B cell (primary cell): ENCODE data around the gene LRRC66. TPM values are rescaled to one million over a fixed set of nuclear protein-coding genes. Genes with fewer than 3 reads are reported as not detected.

Experiments
- ATAC-seq: fragments of 200-7000 bp; cut with Tn5 transposase; one replicate; pipeline ENCODE4 v1.10.0; 2021; ENCODE audit warnings: low read depth, mild to moderate bottlenecking, moderate number of reproducible peaks, moderate library complexity
- CTCF ChIA-PET: fragments of 350-600 bp; sonication (Branson Sonifier 250); formaldehyde crosslinking; loops from one replicate; lab custom pipeline; 2021; ENCODE audit warnings: antibody characterized with exemption, inconsistent platforms; lab: Charles Lee
- POLR2A ChIA-PET: fragments of 350-600 bp; sonication (Branson Sonifier 250); formaldehyde crosslinking; loops from one replicate; lab custom pipeline; 2021; ENCODE audit warnings: antibody characterized with exemption; lab: Charles Lee
- DNase-seq: peaks from one replicate; pipeline ENCODE4 v3.0.0; 2013
- H2AFZ ChIP-seq: 2 replicates; pipeline ENCODE4 v1.6.1; 2012; ENCODE audit warnings: mild to moderate bottlenecking, low read depth, low read length; ENCODE audit not compliant: insufficient read depth, poor library complexity, severe bottlenecking
- H3K27ac ChIP-seq, 2 donors: 1 replicate in 1 of 2; 2 replicates in 1 of 2; pipeline ENCODE4 v1.5.1; 2012 to 2013; ENCODE audit warnings: low read length in 2 of 2, mild to moderate bottlenecking in 2 of 2, moderate library complexity in 1 of 2
- H3K27me3 ChIP-seq, 4 experiments: fragments of 200-600 bp in 1 of 4; sonication (generic) in 1 of 4; replicated peaks in 1 of 4; 1 replicate in 2 of 4; 2 replicates in 2 of 4; pipeline versions ENCODE4 v1.6.1 to v1.7.0; 2013 to 2016; ENCODE audit warnings: low read length in 3 of 4, mild to moderate bottlenecking in 2 of 4, mixed read lengths in 1 of 4, moderate library complexity in 1 of 4; ENCODE audit not compliant: insufficient read depth in 4 of 4, control insufficient read depth in 3 of 4; ENCODE audit errors: control extremely low read depth in 1 of 4
- H3K36me3 ChIP-seq, 2 experiments: replicated peaks in 1 of 2; 1 replicate in 1 of 2; 2 replicates in 1 of 2; pipeline versions ENCODE4 v1.6.1 to v1.7.1; 2013; ENCODE audit warnings: low read length in 1 of 2; ENCODE audit not compliant: insufficient read depth in 2 of 2, control insufficient read depth in 1 of 2; ENCODE audit errors: control extremely low read depth in 1 of 2, extremely low read depth in 1 of 2
- H3K4me1 ChIP-seq, 2 donors: fragments of 200-600 bp in 1 of 2; sonication (generic) in 1 of 2; 1 replicate in 1 of 2; 2 replicates in 1 of 2; pipeline versions ENCODE4 v1.5.1 to v1.6.1; 2013 to 2017; ENCODE audit warnings: low read length in 2 of 2; ENCODE audit not compliant: control insufficient read depth in 2 of 2, insufficient read depth in 2 of 2
- H3K4me2 ChIP-seq: replicated peaks from 2 replicates; pipeline ENCODE3; 2012; ENCODE audit warnings: mild to moderate bottlenecking, low read depth, low read length; ENCODE audit not compliant: poor library complexity, severe bottlenecking
- H3K4me3 ChIP-seq, 5 experiments: fragments of 200-600 bp in 1 of 5; sonication (generic) in 1 of 5; 1 replicate in 3 of 5; 2 replicates in 2 of 5; pipeline versions ENCODE4 v1.5.1 to v1.7.0; 2011 to 2016; ENCODE audit warnings: low read length in 4 of 5, mild to moderate bottlenecking in 4 of 5, low read depth in 2 of 5, control low read depth in 1 of 5, moderate library complexity in 1 of 5; ENCODE audit not compliant: insufficient read depth in 1 of 5; ENCODE audit errors: control extremely low read depth in 1 of 5, extremely low read depth in 1 of 5
- H3K79me2 ChIP-seq: fragments of 200-600 bp; sonication (generic); one replicate; pipeline ENCODE4 v1.6.0; 2016; ENCODE audit warnings: low read length; ENCODE audit not compliant: control insufficient read depth, insufficient read depth
- H3K9ac ChIP-seq: fragments of 200-600 bp; sonication (generic); 2 replicates; pipeline ENCODE4 v1.6.1; 2017; ENCODE audit warnings: mild to moderate bottlenecking, low read length, moderate library complexity
- H3K9me3 ChIP-seq, 3 donors: one replicate each; pipeline versions ENCODE4 v1.6.1 to v1.7.1; 2013; ENCODE audit warnings: low read length in 2 of 3; ENCODE audit not compliant: control insufficient read depth in 2 of 3, insufficient read depth in 1 of 3; ENCODE audit errors: control extremely low read depth in 1 of 3
- H4K20me1 ChIP-seq: 2 replicates; pipeline ENCODE4 v1.6.0; 2012; ENCODE audit warnings: mild to moderate bottlenecking, low read length; ENCODE audit not compliant: insufficient read depth, control insufficient read depth, poor library complexity, severe bottlenecking
- H3K27ac Mint-ChIP-seq: one replicate; pipeline ENCODE4 v1.8.0; 2021; ENCODE audit warnings: mixed read lengths
- H3K27me3 Mint-ChIP-seq: one replicate; pipeline ENCODE4 v1.8.0; 2021; ENCODE audit warnings: mixed read lengths
- H3K4me1 Mint-ChIP-seq: one replicate; pipeline ENCODE4 v1.8.0; 2021; ENCODE audit warnings: mixed read lengths
- H3K4me3 Mint-ChIP-seq: one replicate; pipeline ENCODE4 v1.8.0; 2021; ENCODE audit warnings: mixed read lengths
- H3K9me3 Mint-ChIP-seq: one replicate; pipeline ENCODE4 v1.8.0; 2022; ENCODE audit warnings: mixed read lengths; ENCODE audit not compliant: insufficient read depth
- CTCF ChIP-seq: fragments of 200-600 bp; IDR thresholded peaks from one replicate; pipeline ENCODE4 v1.8.0; 2022; ENCODE audit warnings: antibody characterized with exemption, mild to moderate bottlenecking
- EZH2 ChIP-seq: IDR thresholded peaks from 2 replicates; pipeline ENCODE4 v1.6.1; 2012; ENCODE audit warnings: borderline replicate concordance, low read depth, mild to moderate bottlenecking, moderate library complexity, low read length; ENCODE audit not compliant: insufficient read depth, poor library complexity, severe bottlenecking
- WGBS: methylation state at CpG from one replicate; pipeline ENCODE4 v1.1.5; 2013; ENCODE audit warnings: missing lambda C conversion rate; ENCODE audit not compliant: insufficient coverage; 5-methylcytosine and 5-hydroxymethylcytosine counted together
- intact Hi-C: fragments of 100-400 bp; cut with micrococcal nuclease; formaldehyde crosslinking; loops from one replicate; pipeline ENCODE4 v1.10.0; 2022
- polyA plus RNA-seq: library from polyadenylated mRNA; depleted of rRNA; stranded (reverse); fragments of >200 nt; gene quantifications from 2 replicates; pipeline ENCODE4 v1.2.3, GENCODE V29; 2012
- total RNA-seq, 2 donors: library from RNA; stranded (reverse); fragments of 120-200 nt in 1 of 2; gene quantifications; 1 replicate in 1 of 2; 2 replicates in 1 of 2; pipeline versions ENCODE4 v1.2.3 to v1.2.4, GENCODE V29; 2013 to 2022

Gene LRRC66
- total and polyA plus RNA-seq, 2 donors (not counting 1 experiment from before 2014, with no cell fraction given): 0.37 to 0.44 TPM

DNA sequence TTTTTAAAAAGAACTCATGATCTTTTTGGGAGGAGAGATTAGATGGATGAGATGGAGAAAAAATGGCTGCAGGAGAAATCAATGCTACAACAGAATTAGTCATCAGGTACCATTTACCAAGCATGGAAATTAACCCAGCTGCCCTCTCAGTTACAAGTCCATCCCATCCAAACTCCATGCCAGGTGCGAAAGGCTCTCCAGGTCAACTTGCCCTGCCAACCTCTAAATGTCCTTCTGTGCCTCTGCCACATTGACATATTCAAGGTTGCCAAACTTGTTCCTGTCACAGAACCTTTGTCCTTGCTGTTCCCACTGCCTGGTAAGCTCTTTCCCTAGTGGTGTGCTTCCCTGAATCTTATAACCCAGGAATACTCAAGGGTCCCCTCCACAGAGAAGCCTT lies 38.1 kb upstream of the LRRC66 start:
- Histone ChIP-seq H3K9ac (no peak overlapping the region), H3K27me3 (peaks cover 0 to 20% (median 11%) of the 10 kb centered on the region in 4 experiments), H4K20me1 (no peaks in the 10 kb centered on the region), H3K4me3 (no peak overlapping the region), H3K4me2 (no peak overlapping the region), H3K79me2 (no peaks in the 10 kb centered on the region), H3K4me1 (no peaks in the 10 kb centered on the region), H3K36me3 (no peaks in the 10 kb centered on the region), H2AFZ (no peak overlapping the region), H3K27ac (no peak overlapping the region), H3K9me3 (no peaks in the 10 kb centered on the region)
- no peak for ATAC-seq
- intact Hi-C loops: no loop called here
- no peaks in the 10 kb centered on the region for H3K9me3 Mint-ChIP-seq
- peaks cover 4% of the 10 kb centered on the region for H3K4me1 Mint-ChIP-seq
- TF ChIP-seq EZH2 (no peak), CTCF (no peak)
- DNase-seq: no peak
- CTCF ChIA-PET: no interaction called here
- WGBS: 82% methylated on average over 1 of the region's 1 CpG
- H3K27me3 Mint-ChIP-seq: peaks cover 14% of the 10 kb centered on the region
- H3K27ac Mint-ChIP-seq: no peak overlapping the region
- POLR2A ChIA-PET: no interaction called here
- no peak overlapping the region for H3K4me3 Mint-ChIP-seq

- ATAC-seq (no peak), DNase-seq (no peak)
- intact Hi-C loops: no loop called here
- no peak overlapping the region for H2AFZ ChIP-seq
- H3K27ac ChIP-seq: no peak overlapping the region
- H3K79me2 ChIP-seq: no peaks in the 10 kb centered on the region
- CTCF ChIA-PET: no interaction called here
- no peaks in the 10 kb centered on the region for H4K20me1 ChIP-seq
- H3K27me3 ChIP-seq: peaks cover 0 to 29% (median 17%) of the 10 kb centered on the region in 4 experiments
- peaks cover 8% of the 10 kb centered on the region in 2 donors for H3K4me1 ChIP-seq
- Mint-ChIP-seq H3K4me1 (peaks cover 14% of the 10 kb centered on the region), H3K4me3 (no peak overlapping the region), H3K27ac (no peak overlapping the region), H3K27me3 (peaks cover 17% of the 10 kb centered on the region), H3K9me3 (no peaks in the 10 kb centered on the region)
- no peaks in the 10 kb centered on the region for H3K9me3 ChIP-seq
- no peaks in the 10 kb centered on the region for H3K36me3 ChIP-seq
- no peak overlapping the region for H3K9ac ChIP-seq
- H3K4me3 ChIP-seq: no peak overlapping the region
- POLR2A ChIA-PET: no interaction called here
- TF ChIP-seq EZH2: no peak
- no peak overlapping the region for H3K4me2 ChIP-seq
Observed at GRCh38 chr4:52057196-52057595, 37.0 kb upstream of the LRRC66 start.
